Measurements from ENCODE around the gene ARHGEF18. TPM values are rescaled to one million over a fixed set of nuclear protein-coding genes. Genes with fewer than 3 reads are reported as not detected.

The ARHGEF18 gene
- total RNA-seq, 1 donor = 21.2 TPM

- no peak for TF ChIP-seq CTCF (IDR thresholded peaks at IDR 0.05; ENCODE audit: insufficient read depth, low read length)
- DNase-seq (ENCODE audit: low read depth) = no peak
- H3K4me3 ChIP-seq (ENCODE audit: low read depth, low read length) = no peak overlapping the region
These were observed 34.0 kb downstream of the ARHGEF18 start for GRCh38 chr19:7382694-7383093.

DNA sequence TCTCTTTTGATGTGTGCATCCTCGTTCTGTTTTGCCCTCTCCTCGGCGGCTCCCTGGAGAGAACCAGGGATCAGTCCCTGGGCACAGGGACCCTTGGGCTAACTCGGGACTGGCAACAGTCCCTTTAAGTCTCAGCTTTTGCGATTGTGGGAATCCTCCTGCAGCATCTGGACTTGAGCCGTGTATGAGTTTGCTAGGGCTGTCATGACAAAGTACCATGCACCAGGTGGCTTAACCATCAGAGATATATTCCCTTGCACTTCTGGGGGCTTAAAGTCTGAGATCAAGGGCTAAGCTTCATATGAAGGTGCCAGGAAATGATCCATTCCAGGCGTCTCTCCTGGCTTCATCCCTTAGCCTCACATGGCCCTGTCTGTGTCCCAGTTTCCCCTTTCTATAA lies 34.5 kb downstream of the ARHGEF18 start:
- no peak for DNase-seq (ENCODE audit: low read depth)
- no peak for TF ChIP-seq CTCF (IDR thresholded peaks at IDR 0.05; ENCODE audit: insufficient read depth, low read length)
- no peak overlapping the region for H3K4me3 ChIP-seq (ENCODE audit: low read depth, low read length)

DNA sequence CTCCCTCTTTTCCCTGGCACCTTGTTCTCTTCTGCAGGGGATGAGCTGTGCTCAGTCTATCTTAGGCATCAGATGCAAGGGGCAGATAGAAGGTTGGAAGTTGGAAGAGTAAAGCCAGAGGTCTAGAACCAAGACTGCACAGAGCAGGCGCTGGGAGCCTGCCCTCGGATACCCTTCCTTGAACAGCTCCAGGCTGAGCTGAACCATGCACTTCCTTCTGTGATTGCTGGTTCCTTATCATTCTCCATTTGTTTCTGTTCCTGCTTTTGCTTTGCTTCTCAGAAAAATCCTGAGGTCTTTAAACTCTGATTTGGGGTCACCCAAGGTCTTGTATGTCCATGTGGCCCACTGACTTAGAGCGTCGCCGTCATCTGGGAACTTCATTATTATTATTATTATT lies 36.3 kb downstream of the ARHGEF18 start:
- no peak for DNase-seq (ENCODE audit: low read depth)
- no peak for TF ChIP-seq CTCF (IDR thresholded peaks at IDR 0.05; ENCODE audit: insufficient read depth, low read length)
- no peak overlapping the region for H3K4me3 ChIP-seq (ENCODE audit: low read depth, low read length)

DNA sequence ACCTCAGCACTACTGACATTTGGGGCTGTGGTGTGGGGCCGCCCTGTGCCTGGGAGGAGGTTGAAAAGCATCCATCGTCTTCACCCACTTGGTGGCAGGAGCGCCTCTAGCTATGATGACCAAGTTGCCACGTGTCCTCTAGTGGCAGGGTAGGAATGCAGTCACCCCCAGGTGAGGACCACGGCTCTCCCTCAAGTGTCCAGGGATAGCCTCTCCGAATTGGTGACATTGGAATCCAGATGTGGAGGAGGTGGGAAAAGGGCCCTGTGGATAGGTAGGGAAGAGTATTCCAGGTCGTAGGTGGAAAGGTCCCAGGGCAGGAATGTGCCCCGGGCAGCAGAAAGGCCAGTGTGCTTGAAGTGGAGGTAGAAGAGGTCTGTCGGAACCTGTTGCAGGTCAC lies 37.6 kb downstream of the ARHGEF18 start:
- no peak for TF ChIP-seq CTCF (IDR thresholded peaks at IDR 0.05; ENCODE audit: insufficient read depth, low read length)
- H3K4me3 ChIP-seq (ENCODE audit: low read depth, low read length) = no peak overlapping the region
- DNase-seq (ENCODE audit: low read depth) = no peak

GRCh38 chr19:7386769-7387168 lies 38.0 kb downstream of the ARHGEF18 start:
- no peak for DNase-seq (ENCODE audit: low read depth)
- TF ChIP-seq CTCF (IDR thresholded peaks at IDR 0.05; ENCODE audit: insufficient read depth, low read length) = no peak
- H3K4me3 ChIP-seq (ENCODE audit: low read depth, low read length) = no peak overlapping the region

GRCh38 chr19:7391218-7391670 lies 42.5 kb downstream of the ARHGEF18 start:
- H3K4me3 ChIP-seq (ENCODE audit: low read depth, low read length) = no peak overlapping the region
- peak; percentile 67 for DNase-seq (ENCODE audit: low read depth)
- no peak for TF ChIP-seq CTCF (IDR thresholded peaks at IDR 0.05; ENCODE audit: insufficient read depth, low read length)

DNA sequence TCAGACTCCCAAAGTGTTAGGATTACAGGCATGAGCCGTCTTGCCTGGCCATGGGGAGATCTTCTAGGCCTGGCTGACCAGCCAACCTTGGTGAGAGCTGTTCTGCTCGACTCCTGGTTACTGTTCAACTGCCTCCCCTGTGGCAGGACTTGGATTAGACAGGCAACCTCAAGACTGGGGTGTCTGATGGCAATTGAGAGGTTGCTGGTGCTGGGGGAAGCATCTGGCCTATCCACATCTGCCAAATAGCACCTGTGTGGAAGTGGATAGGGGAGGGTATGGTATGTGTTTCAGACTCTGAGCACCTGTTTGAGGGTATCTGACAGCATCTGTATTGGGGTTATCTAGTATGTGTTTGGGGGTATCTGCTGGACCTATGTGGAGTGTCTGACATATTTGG lies 44.7 kb downstream of the ARHGEF18 start:
- no peak for TF ChIP-seq CTCF (IDR thresholded peaks at IDR 0.05; ENCODE audit: insufficient read depth, low read length)
- H3K4me3 ChIP-seq (ENCODE audit: low read depth, low read length) = no peak overlapping the region
- DNase-seq (ENCODE audit: low read depth) = no peak
